ENCODE results near the gene NUBP2. TPM values are rescaled to one million over a fixed set of nuclear protein-coding genes. Genes with fewer than 3 reads are reported as not detected.
A peak's percentile ranks its signal among the peaks of the same experiment; 100 is the strongest.

NUBP2 gene, protein sequence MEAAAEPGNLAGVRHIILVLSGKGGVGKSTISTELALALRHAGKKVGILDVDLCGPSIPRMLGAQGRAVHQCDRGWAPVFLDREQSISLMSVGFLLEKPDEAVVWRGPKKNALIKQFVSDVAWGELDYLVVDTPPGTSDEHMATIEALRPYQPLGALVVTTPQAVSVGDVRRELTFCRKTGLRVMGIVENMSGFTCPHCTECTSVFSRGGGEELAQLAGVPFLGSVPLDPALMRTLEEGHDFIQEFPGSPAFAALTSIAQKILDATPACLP
- 90.8 and 92.0 TPM in 2 replicates for total RNA-seq

GRCh38 chr16:1782408-1783264 is at the start of gene NUBP2, which contains the start of gene SPSB3:
NUBP2 (plus strand) TSS chr16:1782960; CDS start chr16:1783021, 61 bp downstream.
SPSB3 (minus strand) TSS chr16:1782571; CDS start chr16:1781483, 1,088 bp downstream.

GRCh38 chr16:1771188-1771863 is 11.4 kb upstream of the NUBP2 start, which contains the start of gene NME3:
NME3 (minus strand) TSS chr16:1771543; CDS start chr16:1771534, 9 bp downstream.

DNA sequence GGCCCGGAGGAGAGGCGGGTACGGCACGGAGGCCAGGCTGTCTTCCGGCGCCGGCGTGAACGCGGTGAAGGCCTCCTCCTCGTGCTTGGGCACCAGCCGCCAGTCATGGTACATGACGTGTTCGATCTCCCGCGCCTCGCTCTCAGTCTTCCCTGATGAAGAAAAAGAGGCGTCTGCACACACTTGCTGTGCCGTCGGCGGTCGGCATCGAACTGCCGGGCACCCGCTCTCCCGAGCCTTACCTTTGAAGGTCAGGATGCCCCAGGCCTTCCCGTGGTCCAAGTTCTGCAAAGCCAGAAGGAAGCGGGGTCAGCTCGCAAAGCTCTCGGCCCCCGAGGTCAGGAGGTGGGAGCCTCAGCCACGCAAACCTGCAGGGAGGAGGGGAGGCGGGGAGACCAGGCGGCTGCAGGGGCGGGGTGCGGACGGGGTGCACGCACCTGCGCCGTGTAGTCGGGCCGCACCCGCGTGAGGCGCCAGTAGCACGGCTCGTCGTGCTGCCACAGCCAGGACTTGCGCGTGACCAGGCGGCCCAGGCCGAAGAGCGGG is 10.3 kb upstream of the NUBP2 start, which contains the start of gene EME2:
TSS of gene EME2 (plus strand) at position 449 of the 546 bp plus-strand sequence. CDS start 418 bp downstream, outside the sequence.

DNA sequence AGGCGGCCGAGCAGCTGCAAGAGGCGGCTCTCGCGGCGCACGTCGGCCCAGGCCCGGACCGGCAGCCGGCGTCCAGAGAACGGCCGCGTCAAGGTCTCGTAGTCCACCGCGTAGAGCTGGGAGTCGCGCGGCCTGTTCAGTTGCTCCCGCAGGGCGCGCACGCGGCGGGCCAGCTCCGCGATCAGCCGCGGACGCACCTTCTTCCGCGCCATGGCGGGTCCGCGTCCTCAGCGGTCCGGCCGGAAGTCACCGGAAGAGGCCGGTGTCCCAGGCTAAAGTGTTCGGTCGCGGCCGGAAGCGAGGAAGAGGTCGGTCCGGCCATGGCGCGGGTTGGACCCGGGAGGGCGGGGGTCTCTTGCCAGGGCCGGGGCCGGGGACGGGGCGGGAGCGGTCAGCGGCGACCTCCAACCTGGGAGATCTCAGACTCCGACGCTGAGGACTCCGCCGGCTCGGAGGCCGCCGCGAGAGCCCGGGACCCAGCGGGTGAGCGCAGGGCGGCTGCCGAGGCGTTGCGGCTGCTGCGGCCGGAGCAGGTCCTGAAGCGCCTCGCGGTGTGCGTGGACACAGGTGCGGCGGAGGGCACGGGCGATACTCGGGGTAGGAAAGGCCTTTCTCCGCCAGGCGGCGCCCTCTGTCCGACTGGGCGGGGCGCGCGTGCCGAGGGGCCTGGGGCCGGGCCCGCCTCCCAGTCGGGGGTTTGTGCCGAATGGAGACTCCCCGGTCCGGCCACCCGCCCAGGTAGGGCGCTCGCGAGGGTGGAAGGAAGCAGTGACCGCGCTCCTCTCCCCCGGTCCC is 9.7 kb upstream of the NUBP2 start, which contains the start of gene MRPS34:
TSS of gene MRPS34 (minus strand) at position 227 of the 795 bp plus-strand sequence. CDS start at position 212, 15 bp downstream.

DNA sequence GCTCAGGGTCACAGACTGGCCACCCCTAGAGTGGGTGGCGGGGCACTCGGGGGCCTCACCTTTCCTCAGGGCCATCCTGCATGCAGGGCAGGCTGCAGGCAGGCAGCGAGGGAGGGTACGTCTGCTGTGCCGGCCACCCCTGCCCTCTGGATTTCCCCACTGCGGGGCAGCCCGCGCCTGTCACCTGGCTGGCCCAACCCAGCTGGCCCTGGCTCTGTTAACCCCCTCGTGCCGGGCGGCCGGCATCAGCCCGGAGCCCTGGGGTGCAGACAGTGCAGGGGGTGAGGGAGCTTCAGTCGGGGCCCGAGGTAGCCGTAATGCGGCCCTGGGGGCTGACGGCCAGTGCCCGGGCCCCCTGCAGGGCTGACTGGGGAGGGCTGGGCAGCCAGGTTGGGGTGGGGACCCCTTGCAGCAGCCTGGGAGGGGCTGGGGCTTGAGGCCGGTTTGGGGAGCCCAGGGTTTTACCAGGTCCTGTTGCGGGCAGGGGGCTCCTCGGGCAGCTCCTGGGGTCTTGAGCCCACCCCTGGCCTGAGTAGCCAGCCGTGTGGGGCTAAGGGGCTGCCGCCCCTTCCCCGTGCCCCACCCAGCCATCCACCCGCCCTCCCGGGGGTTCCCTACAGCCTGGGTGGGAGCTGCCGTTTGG is 10.9 kb downstream of the NUBP2 start, which contains the start of gene IGFALS:
TSS of gene IGFALS (minus strand) at position 128 of the 643 bp plus-strand sequence. CDS start at position 75, 53 bp downstream.

GRCh38 chr16:1826691-1827573 is 44.2 kb downstream of the NUBP2 start, which contains the start of the genes FAHD1 and HAGH:
FAHD1 (plus strand) TSS chr16:1827206; CDS start chr16:1827239, 33 bp downstream.
HAGH (minus strand) TSS chr16:1826825; CDS start chr16:1826787, 38 bp downstream.

Small RNA genes lying within 50 kb of the gene (small RNA-seq; reads per million reads assigned to genes)
- 0.69 reads per million, percentile 44 among the genes with 10 or more reads in this experiment for gene MIR3177

Other genes with a start within 250 kb of the NUBP2 start
- 39.1 and 47.4 TPM in 2 replicates for gene TMEM204, start 249.3 kb upstream of the NUBP2 start, total RNA-seq
- gene IFT140, start 170.9 kb upstream of the NUBP2 start, total RNA-seq: 19.9 and 22.2 TPM in 2 replicates
- gene CRAMP1, start 170.6 kb upstream of the NUBP2 start, total RNA-seq: 19.9 and 20.0 TPM in 2 replicates
- 94.1 and 98.6 TPM in 2 replicates for gene JPT2, start 104.7 kb upstream of the NUBP2 start, total RNA-seq
- 52.2 and 62.4 TPM in 2 replicates for gene MAPK8IP3, start 76.8 kb upstream of the NUBP2 start, total RNA-seq
- 32.4 and 54.5 TPM in 2 replicates for gene NME3, start 11.4 kb upstream of the NUBP2 start, total RNA-seq
- gene EME2, start 10.2 kb upstream of the NUBP2 start, total RNA-seq: 10.6 and 14.0 TPM in 2 replicates
- gene MRPS34, start 9.8 kb upstream of the NUBP2 start, total RNA-seq: 69.7 and 78.7 TPM in 2 replicates
- 38.2 and 48.7 TPM in 2 replicates for gene SPSB3, start 389 bp upstream of the NUBP2 start, total RNA-seq
- not detected in 2 replicates for gene IGFALS, start 10.7 kb downstream of the NUBP2 start, total RNA-seq
- gene HAGH, start 43.9 kb downstream of the NUBP2 start, total RNA-seq: 50.9 and 62.7 TPM in 2 replicates
- 76.4 and 86.2 TPM in 2 replicates for gene FAHD1, start 44.2 kb downstream of the NUBP2 start, total RNA-seq
- not detected in 2 replicates for gene MEIOB, start 89.2 kb downstream of the NUBP2 start, total RNA-seq
- not detected in 2 replicates for gene HS3ST6, start 135.5 kb downstream of the NUBP2 start, total RNA-seq
- 20.5 and 21.6 TPM in 2 replicates for gene MSRB1, start 160.2 kb downstream of the NUBP2 start, total RNA-seq
- gene RPL3L, start 171.7 kb downstream of the NUBP2 start, total RNA-seq: not detected in 2 replicates
- gene NDUFB10, start 176.6 kb downstream of the NUBP2 start, total RNA-seq: 118 and 137 TPM in 2 replicates
- 2,303 and 3,069 TPM in 2 replicates for gene RPS2, start 181.9 kb downstream of the NUBP2 start, total RNA-seq
- gene RNF151, start 183.9 kb downstream of the NUBP2 start, total RNA-seq: not detected in 2 replicates
- gene TBL3, start 189.1 kb downstream of the NUBP2 start, total RNA-seq: 45.9 and 54.2 TPM in 2 replicates
- 0.33 TPM in 1 of 2 replicates, not detected in the other for gene NOXO1, start 198.5 kb downstream of the NUBP2 start, total RNA-seq
- 11.9 and 15.7 TPM in 2 replicates for gene GFER, start 201.2 kb downstream of the NUBP2 start, total RNA-seq
- gene SYNGR3, start 207.0 kb downstream of the NUBP2 start, total RNA-seq: 1.9 and 6.9 TPM in 2 replicates
- gene ZNF598, start 226.9 kb downstream of the NUBP2 start, total RNA-seq: 29.7 and 33.1 TPM in 2 replicates
- 0.98 and 1.1 TPM in 2 replicates for gene NPW, start 236.8 kb downstream of the NUBP2 start, total RNA-seq
- 40.5 and 82.0 TPM in 2 replicates for gene NHERF2, start 243.9 kb downstream of the NUBP2 start, total RNA-seq